ENCODE data around the gene ITM2B.

- TF ChIP-seq CTCF (IDR thresholded peaks at IDR 0.05; ENCODE audit: insufficient read depth, low read length, poor library complexity, severe bottlenecking) (no peak), EZH2phosphoT487 (conservative IDR thresholded peaks at IDR 0.05; ENCODE audit: low read length) (no peak)
Observed at GRCh38 chr13:48214519-48215121, 18.4 kb upstream of the ITM2B start.

Measured in SU-DHL-6 (cell line).